Activated T-cell treated with anti-CD3 and anti-CD28 coated beads for 4 hours (primary cell): ENCODE data around the gene AKR1E2.
"Not testable (repeated sequence)": the region's sequence is repeated elsewhere in the genome, so short reads cannot be mapped to it uniquely, and the experiment has no call there.

Source experiments
- DNase-seq: peaks from one replicate; pipeline ENCODE4 v3.0.0-alpha.2; 2020

Gene AKR1E2

DNA sequence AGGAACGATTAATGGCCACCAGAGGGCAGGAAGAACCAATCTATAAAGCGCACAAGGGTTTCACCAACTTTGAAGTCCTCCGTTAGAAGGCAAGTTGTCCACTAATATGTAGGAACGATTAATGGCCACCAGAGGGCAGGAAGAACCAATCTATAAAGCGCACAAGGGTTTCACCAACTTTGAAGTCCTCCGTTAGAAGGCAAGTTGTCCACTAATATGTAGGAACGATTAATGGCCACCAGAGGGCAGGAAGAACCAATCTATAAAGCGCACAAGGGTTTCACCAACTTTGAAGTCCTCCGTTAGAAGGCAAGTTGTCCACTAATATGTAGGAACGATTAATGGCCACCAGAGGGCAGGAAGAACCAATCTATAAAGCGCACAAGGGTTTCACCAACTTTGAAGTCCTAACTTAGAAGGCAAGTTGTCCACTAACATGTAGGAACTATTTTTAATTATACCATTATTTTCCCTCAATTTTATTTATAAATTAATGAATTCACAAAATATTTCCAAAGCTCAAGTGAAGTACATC lies 10.3 kb upstream of the AKR1E2 start:
- not testable (repeated sequence) for DNase-seq

DNA sequence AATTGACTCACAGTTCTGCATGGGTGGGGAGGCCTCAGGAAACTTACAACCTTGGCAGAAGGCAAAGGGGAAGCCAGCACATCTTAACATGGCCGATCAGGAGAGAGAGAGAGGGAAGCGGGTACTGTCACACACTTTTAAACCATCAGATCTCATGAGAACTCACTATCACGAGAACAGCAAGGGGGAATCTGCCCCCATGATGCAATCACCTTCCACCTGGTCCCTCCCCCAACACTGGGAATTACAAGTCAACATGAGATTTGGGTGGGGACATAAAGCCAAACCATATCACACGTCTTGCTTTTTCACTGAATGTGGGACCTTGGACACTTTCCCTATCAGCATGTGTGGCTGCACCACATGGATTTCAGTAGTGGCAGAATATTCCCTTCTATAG lies 9.0 kb upstream of the AKR1E2 start:
- DNase-seq, result no peak

DNA sequence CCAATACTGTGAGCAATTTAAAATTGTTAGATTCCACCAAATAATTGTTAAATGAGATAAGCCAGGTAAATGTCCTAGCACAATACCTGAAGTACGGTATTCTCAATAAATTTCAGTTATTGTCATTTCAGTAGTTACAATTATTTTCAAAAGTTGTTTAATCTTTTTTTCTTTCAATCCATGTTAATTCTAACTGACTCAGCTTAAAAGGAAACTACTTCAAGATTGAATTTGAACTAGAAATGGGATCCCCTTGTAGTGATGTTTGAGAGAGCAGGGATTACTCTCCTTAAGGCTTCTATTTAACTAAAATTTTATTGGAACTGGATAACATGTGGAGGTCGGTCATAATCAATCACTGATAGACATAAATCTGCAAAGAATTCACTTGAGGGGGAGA lies 6.9 kb upstream of the AKR1E2 start:
- DNase-seq, result no peak

DNA sequence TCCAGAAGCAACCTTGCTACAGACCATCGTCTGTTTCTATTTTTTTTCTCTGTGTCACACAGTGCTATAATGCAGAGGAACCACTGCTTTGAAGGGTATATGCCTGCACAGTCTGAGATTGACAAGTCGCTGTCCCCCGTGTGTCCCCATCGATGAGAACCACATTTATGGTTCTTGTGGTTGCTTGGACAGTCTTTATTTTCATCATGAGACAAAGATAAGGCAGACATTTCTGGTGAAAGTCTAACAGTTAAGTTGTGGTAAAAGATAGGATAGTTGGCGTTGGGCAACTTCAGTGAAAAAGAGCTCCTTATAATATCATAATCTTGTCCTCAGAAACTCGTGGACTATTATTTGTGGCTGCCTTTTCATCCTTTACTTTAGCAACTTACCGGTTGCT lies 6.3 kb upstream of the AKR1E2 start:
- no peak for DNase-seq

DNA sequence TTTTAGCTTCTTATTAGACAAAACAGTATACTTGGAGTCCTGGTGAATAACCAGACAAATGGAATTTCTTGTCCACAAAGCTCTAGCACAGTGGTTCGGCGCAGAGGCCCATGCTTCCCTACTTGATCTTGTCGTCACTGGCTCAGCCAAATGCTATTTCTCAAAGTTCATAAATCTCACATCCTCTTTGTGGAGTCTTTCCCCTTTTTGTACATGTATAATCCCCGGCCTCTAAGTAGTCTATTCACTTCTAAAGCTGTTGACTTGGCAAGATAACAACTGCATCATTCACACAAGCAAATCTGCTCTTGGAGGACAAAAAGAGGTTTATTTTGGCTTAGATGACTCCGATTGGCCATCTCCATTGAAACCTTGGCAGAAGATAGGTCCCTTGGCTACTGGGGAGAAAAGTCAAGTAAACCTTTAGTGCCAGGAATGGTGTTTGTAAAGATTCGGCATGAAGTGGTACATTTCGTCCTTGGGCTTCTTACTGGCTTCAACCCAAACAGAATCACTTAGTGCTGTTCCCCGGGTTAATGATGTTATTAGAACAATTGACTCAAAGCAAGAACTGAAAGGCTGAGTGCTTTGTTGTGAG lies 5.1 kb upstream of the AKR1E2 start:
- DNase-seq, result no peak

DNA sequence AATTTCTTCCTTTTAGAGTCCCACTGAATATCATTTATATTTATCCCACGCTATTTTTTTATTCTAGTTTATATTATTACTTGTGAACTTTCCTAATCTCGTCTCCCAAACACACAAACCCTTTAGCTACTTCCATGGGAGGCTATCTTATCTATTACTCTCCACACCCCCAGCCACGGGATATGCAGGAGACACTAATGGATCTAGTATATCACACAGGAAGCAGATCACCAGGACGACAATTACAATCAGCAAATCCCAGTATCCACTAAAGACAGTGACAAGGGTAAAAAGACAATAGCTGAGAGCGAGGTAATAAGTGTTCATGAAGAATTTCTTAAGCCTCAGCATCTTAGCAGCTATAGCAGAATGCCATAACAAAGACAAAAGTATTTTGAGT lies 3.8 kb upstream of the AKR1E2 start:
- no peak for DNase-seq

DNA sequence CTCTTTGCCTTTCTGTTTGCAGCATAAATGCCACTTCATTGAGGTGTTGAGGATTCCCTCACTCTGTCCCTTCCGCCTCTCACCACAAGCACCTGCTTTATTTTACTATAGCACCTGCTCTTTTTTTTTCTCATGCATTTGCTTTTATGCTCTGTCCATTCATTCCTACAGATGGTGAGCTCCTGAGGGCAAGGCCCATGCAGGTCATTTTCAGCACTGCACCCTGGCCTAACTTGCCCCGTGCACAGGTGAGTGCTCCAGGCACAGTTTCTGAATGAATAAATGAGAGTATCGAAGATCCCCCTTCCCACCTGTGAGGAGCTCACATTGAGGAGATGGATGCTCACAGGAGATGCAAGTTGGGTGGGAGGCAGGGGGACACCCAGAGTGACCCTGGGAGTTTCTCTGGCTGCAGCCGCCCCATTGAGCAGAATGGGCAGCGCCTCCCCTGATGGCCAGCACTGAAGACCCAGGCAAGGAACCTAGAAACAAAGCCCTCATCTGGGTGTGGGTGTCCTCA lies 1.2 kb upstream of the AKR1E2 start:
- DNase-seq, result no peak

DNA sequence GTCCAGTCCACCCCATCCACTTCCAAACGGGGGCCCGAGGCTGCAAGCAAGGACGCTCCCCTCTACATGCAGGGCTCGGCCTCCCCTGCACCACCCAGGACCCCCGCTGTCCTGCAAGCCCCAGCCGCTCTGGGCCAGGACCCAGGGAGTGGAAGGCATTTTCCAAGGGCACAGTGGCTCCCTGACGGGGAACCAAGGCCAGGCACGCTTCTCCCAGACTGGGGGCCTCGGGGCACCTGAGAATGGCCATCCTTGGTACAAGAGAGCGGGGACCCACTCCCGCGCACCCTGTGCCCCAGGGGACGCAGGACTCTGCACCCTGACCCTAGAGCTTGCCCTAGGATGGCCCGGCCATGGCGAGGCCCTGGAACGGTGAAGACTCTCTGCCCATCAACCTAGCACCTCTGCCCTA lies 545 bp upstream of the AKR1E2 start:
- DNase-seq, result no peak

DNA sequence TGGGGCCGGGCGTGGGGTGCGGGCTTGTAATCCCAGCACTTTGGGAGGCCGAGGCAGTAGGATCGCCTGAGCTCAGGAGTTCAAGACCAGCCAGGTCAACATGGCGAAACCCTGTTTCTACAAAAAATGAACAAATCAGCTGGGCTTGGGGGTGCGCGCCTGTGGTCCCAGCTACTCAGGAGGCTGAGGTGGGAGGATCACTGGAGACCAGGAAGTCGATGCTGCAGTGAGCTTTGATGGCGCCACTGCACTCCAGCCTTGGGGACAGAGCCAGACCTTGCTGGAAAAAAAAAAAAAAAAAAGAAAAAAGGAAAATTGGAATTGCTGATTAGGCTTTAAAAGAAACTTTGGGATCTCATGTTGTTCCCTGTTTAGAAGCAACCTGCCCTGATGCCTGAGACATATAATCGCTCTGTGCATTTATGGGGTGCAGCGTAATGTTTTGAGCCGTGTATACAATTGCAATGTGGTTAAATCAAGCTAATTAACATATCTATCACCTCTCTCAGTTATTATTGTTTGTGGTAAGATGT lies 851 bp downstream of the AKR1E2 start:
- no peak for DNase-seq

DNA sequence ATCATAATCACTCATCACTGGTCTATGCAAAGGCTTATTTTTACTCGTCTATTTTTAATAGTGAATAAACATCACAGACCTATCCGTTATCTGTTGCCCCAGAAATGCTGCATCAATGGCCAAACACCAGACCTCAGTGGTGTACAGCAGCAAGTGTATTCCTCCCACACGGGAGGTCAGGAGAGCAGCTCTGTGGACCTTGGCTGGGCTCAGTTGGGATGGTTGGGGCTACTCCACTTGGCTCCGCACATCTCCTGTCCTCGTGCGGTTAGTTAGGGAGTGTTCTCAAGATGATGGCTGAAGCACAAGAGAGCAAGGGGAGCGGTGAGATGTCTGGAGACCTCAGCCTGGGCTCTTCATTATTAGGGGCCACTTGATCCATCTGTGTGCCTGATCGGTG lies 2.0 kb downstream of the AKR1E2 start:
- DNase-seq, result no peak

DNA sequence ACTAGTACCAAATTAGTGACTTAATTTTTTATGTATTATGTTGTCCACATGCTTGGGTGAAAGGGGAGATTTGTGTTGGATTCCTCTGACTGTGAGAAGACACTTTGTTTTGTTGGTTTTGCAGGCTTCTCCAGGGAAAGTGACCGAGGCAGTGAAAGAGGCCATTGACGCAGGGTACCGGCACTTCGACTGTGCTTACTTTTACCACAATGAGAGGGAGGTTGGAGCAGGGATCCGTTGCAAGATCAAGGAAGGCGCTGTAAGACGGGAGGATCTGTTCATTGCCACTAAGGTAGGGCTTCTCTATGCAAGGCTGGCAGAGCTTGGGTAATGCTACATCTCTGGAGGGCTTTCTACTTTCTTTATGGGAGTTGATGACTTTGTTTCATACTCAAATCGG lies 4.5 kb downstream of the AKR1E2 start:
- DNase-seq, result no peak

DNA sequence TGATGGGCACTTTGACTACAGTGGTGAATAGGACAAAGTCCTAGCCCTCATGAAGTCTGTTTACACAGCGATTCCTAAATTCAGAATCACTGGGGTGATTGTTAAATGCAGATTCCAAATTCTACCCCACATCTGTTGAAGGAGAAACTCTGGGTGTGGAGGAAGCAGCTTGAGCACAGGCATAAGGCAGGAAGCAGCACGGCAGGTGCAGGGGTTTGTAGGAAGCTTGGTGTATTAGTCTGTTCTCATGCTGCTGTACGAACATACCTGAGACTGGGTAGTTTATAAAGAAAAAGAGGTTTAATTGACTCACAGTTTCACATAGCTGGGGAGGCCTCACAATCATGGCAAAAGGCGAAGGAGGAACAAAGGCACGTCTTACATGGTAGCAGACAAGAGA lies 5.1 kb downstream of the AKR1E2 start:
- no peak for DNase-seq

DNA sequence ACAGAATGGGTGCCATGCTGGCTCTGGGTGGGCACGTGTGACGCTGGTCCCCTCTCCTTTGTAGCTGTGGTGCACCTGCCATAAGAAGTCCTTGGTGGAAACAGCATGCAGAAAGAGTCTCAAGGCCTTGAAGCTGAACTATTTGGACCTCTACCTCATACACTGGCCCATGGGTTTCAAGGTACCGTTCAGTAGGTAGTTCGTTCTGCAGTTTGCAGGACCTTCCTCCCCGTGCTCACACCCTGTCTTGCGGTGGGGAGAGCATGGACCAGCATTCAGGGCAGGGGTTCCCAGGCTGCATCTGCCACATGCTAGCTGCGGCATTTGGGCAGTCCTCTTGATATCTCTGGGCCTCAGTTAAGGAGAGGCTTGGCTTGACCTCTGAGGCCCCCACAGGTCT lies 7.3 kb downstream of the AKR1E2 start:
- no peak for DNase-seq

DNA sequence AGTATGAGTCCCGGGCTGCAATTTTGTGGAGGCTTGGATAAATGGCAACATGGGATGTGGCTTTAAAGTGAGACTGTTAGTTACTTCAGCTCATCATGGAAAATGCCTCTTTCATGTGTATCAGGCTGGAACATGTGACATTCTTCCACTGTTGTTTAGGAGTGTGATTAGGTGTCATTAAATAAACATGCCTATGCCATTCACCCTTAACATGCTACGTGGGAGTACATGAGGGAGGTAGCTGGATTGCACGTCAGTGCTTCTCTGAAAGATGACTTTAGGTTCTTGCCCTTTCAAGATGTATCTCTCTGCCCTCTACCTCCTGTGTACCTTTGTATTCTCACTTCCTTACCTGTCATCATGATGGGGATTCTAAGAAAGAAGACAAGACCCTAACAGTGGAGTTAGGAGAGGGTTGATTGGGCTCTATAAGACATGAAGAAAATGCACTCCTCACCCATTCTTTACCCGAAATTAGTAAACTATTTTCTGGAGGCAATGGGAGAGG lies 8.9 kb downstream of the AKR1E2 start:
- DNase-seq, result no peak

DNA sequence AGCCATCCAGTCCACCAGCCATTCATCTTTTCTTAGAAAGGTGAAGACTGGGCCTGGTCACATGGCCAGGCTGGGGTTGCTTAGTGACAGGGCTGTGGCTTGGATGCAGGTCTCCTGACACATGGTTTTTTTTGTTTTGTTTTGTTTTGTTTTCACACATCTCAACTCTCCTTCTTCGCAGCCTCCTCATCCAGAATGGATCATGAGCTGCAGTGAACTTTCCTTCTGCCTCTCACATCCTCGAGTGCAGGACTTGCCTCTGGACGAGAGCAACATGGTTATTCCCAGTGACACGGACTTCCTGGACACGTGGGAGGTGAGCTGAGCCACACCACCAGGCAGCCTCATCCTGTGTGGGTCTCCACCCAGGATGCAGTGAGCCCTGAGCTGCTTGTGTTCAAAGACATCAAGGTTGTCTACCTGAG lies 9.5 kb downstream of the AKR1E2 start:
- DNase-seq, result no peak

DNA sequence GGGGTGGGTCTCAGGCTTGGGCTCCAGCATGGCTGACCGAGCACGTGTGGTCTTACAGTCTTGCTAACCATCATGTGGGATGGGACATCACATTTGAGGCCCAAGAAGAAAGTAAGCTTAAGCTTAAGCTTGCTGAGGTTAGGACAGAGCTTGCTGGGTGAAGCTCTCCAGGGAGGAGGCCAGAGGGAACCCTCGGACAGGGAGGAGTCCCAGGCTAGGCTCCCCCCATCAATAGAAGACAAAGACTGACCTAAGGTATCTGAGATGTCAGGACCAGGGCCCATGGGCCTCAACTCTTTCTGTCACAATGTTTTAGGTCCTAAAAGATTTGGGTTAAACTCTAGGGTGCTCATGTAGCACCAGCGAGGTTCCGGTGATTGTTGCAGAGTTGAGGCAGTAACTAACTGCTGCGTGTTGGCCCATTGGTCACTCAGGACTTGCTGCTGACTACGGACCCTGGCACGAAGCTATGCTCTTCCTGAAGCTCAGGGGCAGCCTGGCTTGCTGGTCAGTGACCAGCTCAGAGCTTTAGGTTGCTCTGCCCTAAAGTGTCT lies 10.5 kb downstream of the AKR1E2 start:
- no peak for DNase-seq

DNA sequence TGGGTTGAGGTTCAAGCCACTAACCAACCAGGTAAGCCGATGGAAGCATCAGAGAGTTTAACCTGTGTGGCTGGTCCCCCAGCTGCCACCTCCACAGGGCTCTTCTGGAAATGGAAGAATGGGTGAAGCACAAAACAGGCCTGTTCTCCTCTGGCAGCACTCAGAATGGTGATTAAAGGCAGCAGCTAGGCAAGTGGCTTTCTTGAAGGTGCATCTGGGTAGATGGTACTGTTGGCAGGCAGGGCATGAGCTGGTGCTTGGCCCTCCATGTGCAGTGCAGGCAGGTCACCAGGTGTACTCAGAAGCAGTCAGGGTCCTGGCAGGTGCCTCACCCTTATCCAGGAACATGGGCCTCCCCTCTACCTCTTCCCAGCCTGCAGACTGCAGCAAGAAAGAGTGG lies 11.5 kb downstream of the AKR1E2 start:
- no peak for DNase-seq

DNA sequence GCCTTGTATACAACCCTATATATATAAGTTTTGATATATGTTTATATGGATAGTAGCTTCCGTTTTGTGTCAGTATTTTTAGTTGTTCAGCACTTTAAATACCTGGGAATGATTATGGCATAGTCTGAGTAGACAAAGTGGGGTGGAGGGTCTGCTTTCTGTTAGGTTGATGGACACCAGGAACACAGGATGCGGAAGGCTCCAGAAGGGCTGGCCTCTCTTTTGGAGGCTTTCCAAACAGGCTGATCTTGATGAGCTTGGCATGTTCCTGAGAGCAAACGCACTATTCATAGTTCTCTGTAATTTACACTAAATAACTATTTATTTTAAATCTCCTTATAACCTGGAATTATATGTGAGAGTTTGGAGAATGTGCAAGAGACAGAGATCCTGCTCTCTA lies 12.7 kb downstream of the AKR1E2 start:
- no peak for DNase-seq

DNA sequence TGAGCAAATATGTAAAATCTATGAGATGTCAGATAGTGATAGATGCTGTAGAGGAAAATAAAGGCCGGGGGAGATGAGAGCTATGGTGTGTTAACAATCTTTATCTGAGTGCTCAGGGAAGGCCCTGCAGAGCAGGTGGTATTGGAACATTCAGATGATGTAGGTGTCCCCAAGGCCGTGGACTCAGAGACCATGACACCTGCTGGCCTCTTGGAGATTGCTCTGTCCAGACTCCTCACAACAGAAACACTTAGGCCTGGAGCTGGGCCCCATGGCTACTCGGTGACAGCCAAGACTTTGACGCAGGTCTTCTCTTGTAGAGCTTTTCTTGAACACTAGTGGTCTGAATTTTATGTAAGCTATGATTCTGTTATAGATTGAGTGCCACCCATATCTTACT lies 13.3 kb downstream of the AKR1E2 start:
- no peak for DNase-seq

DNA sequence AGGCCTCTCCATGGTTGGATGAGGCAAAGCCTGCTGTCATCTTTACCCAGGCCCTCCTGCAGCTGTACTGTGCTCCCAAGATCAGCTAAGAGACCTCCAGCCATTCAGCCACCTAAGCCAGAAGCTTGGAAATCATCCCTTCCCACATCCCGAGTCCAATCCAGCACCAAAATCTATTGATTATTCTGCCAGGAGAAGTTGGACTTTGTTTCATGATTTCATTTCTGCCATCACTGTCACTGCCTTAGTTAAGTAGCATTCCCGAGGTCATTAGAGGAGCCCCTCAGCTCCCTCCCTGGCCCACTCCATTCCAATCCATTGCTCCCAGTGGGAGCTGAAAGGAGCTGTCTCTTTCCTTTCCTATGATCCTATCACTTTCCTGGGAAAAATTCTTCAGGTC lies 14.1 kb downstream of the AKR1E2 start:
- no peak for DNase-seq

DNA sequence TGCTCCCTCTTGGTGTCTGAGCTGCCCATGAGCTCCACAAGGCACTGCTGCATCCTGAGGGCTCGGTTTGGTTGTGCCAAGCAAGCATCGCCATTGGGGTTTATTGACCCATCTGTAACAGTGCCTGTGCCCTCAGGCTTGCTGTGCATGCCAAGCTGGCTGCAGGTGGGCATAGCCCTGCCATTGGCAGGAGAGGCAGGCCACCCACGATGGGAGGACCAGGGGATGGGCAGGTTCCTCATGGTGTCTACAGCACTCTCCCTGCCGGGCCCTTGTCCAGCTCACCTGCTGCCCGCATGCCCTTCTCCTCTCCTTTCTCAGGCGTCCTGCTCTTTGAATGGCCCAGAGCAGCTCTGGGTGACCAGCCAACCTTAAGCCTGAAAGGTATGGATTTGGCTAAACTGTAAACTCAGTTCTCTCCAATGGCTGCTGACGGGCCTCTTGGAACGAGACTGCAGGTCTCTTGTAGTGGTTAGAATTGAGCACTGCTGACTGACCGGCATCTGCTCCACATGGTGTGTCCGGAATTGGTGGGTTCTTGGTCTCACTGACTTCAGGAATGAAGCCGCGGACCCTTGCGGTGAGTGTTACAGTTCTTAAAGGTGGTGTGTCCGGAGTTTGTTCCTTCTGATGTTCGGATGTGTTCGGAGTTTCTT lies 17.6 kb downstream of the AKR1E2 start:
- DNase-seq, result no peak

DNA sequence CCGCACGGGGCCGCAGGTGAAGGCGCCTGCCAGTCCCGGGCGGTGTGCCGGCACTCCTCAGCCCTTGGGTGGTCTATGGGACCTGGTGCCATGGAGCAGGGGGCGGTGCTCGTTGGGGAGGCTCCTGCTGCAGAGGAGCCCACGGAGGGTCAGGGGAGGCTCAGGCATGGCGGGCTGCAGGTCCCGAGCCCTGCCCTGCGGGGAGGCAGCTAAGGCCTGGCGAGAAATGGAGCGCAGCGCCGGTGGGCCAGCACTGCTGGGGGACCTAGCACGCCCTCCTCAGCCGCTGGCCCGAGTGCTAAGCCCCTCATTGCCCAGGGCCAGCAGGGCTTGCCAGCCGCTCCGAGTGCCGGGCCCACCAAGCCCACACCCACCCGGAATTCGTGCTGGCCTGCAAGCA lies 18.9 kb downstream of the AKR1E2 start:
- DNase-seq, result no peak

DNA sequence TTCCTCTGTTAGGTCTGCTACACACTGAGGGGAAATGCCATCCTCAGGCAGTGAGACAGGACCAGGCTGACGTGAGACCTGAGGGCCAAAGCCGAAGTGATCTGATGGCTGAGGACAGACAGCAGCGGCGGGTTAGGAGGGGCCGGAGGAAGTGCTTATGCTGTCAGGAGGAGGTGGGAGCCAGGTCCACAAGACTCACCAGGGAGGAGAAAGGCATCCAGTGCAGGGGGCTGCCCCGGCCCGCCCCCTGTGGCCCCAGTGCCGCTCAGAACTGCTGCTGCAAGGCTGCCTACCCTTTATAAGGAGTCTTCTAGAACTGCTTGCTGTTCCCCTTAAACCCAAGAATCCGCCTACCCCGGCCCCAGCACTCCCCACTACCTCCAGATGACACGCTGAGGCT lies 19.8 kb downstream of the AKR1E2 start:
- no peak for DNase-seq

DNA sequence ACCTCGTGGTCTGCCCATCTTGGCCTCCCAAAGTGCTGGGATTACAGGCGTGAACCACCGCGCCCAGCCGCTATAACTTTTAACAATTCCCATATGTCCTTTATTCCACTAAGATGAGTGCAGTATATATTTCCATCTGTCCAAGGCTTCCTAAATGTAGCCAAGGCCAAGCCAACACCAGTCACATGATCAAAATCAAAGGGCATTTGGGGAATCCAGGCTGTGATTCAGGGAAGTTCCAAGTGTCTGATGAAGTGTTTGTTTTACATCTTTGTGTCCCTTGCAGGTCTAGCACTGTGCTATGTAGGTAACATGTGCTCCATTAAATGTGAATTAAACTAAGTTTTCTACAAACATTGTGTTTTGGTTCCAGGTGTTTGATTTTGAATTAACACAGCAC lies 20.8 kb downstream of the AKR1E2 start:
- DNase-seq, result no peak
